Measurements from ENCODE around the gene DGKI.

DNA sequence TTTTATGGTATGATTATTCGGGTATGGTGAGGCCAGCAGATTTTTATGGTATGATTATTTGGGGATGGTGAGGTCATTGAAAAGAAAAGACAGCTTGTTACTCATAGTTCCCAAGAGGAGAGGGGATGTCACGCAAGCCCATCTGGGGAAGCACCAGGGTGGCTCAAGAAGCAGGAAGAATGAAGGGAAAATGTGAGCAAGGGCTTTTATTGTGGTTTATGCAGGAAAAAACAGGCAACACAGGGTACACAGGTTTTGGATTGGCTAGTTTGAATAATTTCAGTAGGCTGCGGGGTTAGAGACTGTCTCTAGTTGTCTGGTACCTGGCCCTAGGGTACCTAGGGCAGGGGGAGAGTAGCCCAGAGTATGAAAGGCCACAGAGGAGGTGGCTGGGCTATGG lies 26.8 kb upstream of the DGKI start:
- TF ChIP-seq POLR2A (IDR thresholded peaks at IDR 0.05) (no peak), CTCF (IDR thresholded peaks at IDR 0.05) (no peak)
